ENCODE results near the gene CRTAC1. TPM values are rescaled to one million over a fixed set of nuclear protein-coding genes. Genes with fewer than 3 reads are reported as not detected.

Gene CRTAC1
- total RNA-seq, 1 experiment from 2014 or later, result not detected

DNA sequence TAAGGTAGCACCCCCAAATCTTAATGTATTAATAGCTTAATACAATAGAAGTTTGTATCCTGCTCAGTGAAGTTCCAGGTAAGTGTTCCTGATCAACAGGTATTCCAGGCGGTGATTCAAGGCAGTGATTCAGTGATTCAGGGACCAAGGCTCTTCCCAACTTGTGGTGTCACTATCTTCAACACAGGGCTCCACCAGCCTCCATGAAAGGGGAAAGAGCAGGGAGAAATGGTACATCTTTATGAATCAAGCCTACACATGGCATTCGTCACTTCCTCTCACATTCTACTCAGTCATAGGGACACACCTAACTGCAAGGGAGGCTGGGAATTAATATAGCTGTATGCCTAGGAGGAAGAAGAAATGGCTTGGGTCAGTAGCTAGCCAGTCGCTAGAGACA, 175.7 kb downstream of the CRTAC1 start:
- H3K4me1 ChIP-seq (ENCODE audit: insufficient read depth, low read length, poor library complexity, severe bottlenecking), result no peaks in the 10 kb centered on the region
- H3K4me3 ChIP-seq (ENCODE audit: low read depth, low read length, poor library complexity, severe bottlenecking), result no peak overlapping the region
- intact Hi-C loops (cut with micrococcal nuclease; ENCODE audit: unreplicated experiment), result no loop called here
- H3K27me3 ChIP-seq (replicated peaks; ENCODE audit: insufficient read depth, low read depth, low read length, poor library complexity), result no peaks in the 10 kb centered on the region
- ChIA-PET POLR2A (ENCODE audit: low non-redundant PET) (no interaction called here), CTCF (no interaction called here)
- H3K9me3 ChIP-seq (ENCODE audit: low read depth, low read length, poor library complexity, severe bottlenecking), result no peaks in the 10 kb centered on the region
- no peak for TF ChIP-seq EZH2 (IDR thresholded peaks at IDR 0.05; ENCODE audit: borderline replicate concordance, low read depth, low read length, poor library complexity, severe bottlenecking)
- TF ChIP-seq, protein P1, sequence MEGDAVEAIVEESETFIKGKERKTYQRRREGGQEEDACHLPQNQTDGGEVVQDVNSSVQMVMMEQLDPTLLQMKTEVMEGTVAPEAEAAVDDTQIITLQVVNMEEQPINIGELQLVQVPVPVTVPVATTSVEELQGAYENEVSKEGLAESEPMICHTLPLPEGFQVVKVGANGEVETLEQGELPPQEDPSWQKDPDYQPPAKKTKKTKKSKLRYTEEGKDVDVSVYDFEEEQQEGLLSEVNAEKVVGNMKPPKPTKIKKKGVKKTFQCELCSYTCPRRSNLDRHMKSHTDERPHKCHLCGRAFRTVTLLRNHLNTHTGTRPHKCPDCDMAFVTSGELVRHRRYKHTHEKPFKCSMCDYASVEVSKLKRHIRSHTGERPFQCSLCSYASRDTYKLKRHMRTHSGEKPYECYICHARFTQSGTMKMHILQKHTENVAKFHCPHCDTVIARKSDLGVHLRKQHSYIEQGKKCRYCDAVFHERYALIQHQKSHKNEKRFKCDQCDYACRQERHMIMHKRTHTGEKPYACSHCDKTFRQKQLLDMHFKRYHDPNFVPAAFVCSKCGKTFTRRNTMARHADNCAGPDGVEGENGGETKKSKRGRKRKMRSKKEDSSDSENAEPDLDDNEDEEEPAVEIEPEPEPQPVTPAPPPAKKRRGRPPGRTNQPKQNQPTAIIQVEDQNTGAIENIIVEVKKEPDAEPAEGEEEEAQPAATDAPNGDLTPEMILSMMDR (conservative IDR thresholded peaks at IDR 0.05; ENCODE audit: low read depth, low read length), result no peak
- DNase-seq (ENCODE audit: low spot score), result no peak
- no TSS peak for BruUV-seq (replicated peaks)
- no peaks in the 10 kb centered on the region for H3K36me3 ChIP-seq (ENCODE audit: insufficient read depth, low read length, poor library complexity, severe bottlenecking)
- H3K27ac ChIP-seq (ENCODE audit: low read depth, low read length, poor library complexity, severe bottlenecking), result no peak overlapping the region

DNA sequence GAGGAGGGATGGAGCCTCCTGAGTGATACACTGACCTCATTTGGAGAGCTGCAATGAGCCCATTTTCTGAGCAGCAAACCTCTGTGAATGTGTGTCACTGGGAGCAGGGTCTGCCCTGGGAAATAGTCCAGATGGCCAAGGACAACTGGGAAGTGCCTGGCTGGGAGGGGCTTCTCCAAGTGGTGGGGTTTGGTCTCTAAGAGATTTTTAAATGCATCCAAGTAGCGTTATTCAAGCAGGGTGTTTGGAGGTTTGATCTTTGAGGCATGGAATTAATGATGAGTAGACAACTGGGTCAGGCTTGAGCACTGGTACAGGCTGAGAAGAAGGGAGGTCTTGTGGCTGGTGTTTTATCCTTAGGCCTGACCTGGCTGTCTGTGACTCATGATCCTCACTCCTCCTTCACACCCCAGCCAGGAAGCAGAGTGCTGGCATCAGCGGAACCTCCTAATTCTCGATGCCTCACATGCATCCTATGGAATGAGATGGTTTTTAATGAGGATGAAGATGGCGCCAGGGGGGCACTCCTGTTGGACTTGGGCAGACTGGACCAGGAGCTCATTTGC, 177.5 kb downstream of the CRTAC1 start:
- no peak for TF ChIP-seq EZH2 (IDR thresholded peaks at IDR 0.05; ENCODE audit: borderline replicate concordance, low read depth, low read length, poor library complexity, severe bottlenecking)
- TF ChIP-seq, protein P1 (conservative IDR thresholded peaks at IDR 0.05; ENCODE audit: low read depth, low read length), result no peak
- Histone ChIP-seq H3K27me3 (replicated peaks; ENCODE audit: insufficient read depth, low read depth, low read length, poor library complexity) (no peaks in the 10 kb centered on the region), H3K9me3 (ENCODE audit: low read depth, low read length, poor library complexity, severe bottlenecking) (no peaks in the 10 kb centered on the region), H3K36me3 (ENCODE audit: insufficient read depth, low read length, poor library complexity, severe bottlenecking) (no peaks in the 10 kb centered on the region), H3K4me3 (ENCODE audit: low read depth, low read length, poor library complexity, severe bottlenecking) (no peak overlapping the region), H3K27ac (ENCODE audit: low read depth, low read length, poor library complexity, severe bottlenecking) (no peak overlapping the region), H3K4me1 (ENCODE audit: insufficient read depth, low read length, poor library complexity, severe bottlenecking) (no peaks in the 10 kb centered on the region)
- ChIA-PET POLR2A (ENCODE audit: low non-redundant PET) (no interaction called here), CTCF (no interaction called here)
- no peak for DNase-seq (ENCODE audit: low spot score)
- intact Hi-C loops (cut with micrococcal nuclease; ENCODE audit: unreplicated experiment), result no loop called here
- BruUV-seq (replicated peaks), result no TSS peak

DNA sequence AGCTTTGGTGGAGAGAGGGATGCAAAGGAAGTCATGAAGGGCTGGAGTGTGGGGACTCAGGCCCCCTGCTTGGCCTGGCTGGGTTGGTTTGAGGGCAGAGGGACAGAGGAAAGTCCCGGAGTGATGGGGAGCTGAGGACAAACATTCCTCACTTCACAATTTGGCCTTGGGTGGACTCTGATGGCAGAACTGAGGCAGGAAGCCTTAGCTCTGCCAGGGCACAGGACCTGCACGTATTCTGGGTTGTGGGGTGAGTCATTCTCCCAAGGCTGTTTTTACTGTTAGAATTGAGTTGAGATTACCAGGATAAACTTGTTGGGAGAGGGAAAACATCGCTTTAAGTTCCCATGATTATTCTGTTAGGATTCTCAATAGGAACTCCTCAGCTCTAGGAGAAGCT, 178.1 kb downstream of the CRTAC1 start:
- CTCF ChIA-PET, result no interaction called here

More for the DNA sequence above, 178.1 kb downstream of the CRTAC1 start:
- H3K4me3 ChIP-seq (ENCODE audit: low read depth, low read length, poor library complexity, severe bottlenecking), result no peak overlapping the region
- DNase-seq (ENCODE audit: low spot score), result no peak
- BruUV-seq (replicated peaks), result no TSS peak
- no peaks in the 10 kb centered on the region for H3K36me3 ChIP-seq (ENCODE audit: insufficient read depth, low read length, poor library complexity, severe bottlenecking)
- no peak for TF ChIP-seq EZH2 (IDR thresholded peaks at IDR 0.05; ENCODE audit: borderline replicate concordance, low read depth, low read length, poor library complexity, severe bottlenecking)
- TF ChIP-seq, protein P1 (conservative IDR thresholded peaks at IDR 0.05; ENCODE audit: low read depth, low read length), result no peak
- no peaks in the 10 kb centered on the region for H3K9me3 ChIP-seq (ENCODE audit: low read depth, low read length, poor library complexity, severe bottlenecking)
- no peaks in the 10 kb centered on the region for H3K27me3 ChIP-seq (replicated peaks; ENCODE audit: insufficient read depth, low read depth, low read length, poor library complexity)
- POLR2A ChIA-PET (ENCODE audit: low non-redundant PET), result no interaction called here
- H3K27ac ChIP-seq (ENCODE audit: low read depth, low read length, poor library complexity, severe bottlenecking), result no peak overlapping the region
- intact Hi-C loops (cut with micrococcal nuclease; ENCODE audit: unreplicated experiment), result no loop called here
- no peaks in the 10 kb centered on the region for H3K4me1 ChIP-seq (ENCODE audit: insufficient read depth, low read length, poor library complexity, severe bottlenecking)
